Cardiac fibroblast (primary cell): ENCODE data around the gene MAGI2.

ENCODE experiments used
- DNase-seq, 2 donors: peaks; one replicate each; pipeline versions ENCODE4 v3.0.0 to v3.0.0-alpha.2; 2010; ENCODE audit warnings: low read depth in 2 of 2
- H3K4me3 ChIP-seq, 2 donors: replicated peaks in 1 of 2; 1 replicate in 1 of 2; 2 replicates in 1 of 2; pipeline ENCODE4 v1.5.1; 2011; ENCODE audit warnings: low read depth in 2 of 2, low read length in 2 of 2, mild to moderate bottlenecking in 2 of 2, moderate library complexity in 1 of 2
- CTCF ChIP-seq: IDR thresholded peaks from one replicate; pipeline ENCODE4 v1.5.1; 2011; ENCODE audit warnings: low read depth, mild to moderate bottlenecking, low read length, inconsistent platforms

MAGI2 gene

GRCh38 chr7:78906735-78907134 lies 546.7 kb downstream of the MAGI2 start:
- no peak for DNase-seq
- no peak overlapping the region for H3K4me3 ChIP-seq
- no peak for TF ChIP-seq CTCF

DNA sequence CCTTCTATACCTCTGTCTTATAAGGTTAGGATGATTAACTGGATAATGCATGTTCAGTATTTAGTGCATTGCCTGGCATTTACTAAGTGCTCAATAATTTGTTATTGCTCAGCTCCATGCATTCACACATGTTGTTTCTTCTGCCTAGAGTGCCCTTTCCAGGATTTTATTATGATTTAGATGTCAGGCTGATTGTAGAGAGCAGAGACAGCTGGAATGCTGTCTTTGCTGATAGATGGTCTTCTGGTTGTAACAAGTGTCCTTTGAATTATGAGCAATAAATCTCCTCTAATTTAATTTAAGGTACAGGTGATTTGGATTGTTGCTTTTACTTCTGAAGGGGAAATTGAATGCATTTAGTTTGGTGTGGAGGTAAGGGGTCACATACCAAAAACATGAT lies 548.0 kb downstream of the MAGI2 start:
- DNase-seq: no peak
- H3K4me3 ChIP-seq: no peak overlapping the region
- no peak for TF ChIP-seq CTCF

- TF ChIP-seq CTCF: no peak
- H3K4me3 ChIP-seq: no peak overlapping the region
- no peak for DNase-seq
These were observed 548.5 kb downstream of the MAGI2 start for GRCh38 chr7:78904983-78905382.

- no peak for DNase-seq
- no peak for TF ChIP-seq CTCF
- H3K4me3 ChIP-seq: no peak overlapping the region
These were observed 551.9 kb downstream of the MAGI2 start for GRCh38 chr7:78901566-78901965.

DNA sequence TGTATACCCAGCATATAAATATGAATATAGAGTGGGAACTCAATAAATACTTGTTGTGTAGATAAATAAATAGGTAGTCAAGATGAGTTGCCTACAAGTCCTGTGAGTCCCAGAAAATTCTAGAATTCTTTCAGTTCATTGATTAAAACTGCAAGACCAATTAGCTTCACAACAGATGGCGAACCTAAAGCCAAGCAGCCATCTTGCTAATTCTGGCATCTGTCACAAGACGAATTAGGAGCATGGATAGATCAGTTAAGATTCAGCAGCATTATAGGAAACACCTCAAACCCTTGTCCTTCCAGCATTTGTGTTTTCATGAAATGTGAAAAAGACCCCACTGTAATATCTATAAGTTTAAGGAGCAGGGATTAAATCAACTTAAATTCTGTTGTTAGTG lies 552.7 kb downstream of the MAGI2 start:
- DNase-seq: no peak
- H3K4me3 ChIP-seq: no peak overlapping the region
- no peak for TF ChIP-seq CTCF

GRCh38 chr7:78895393-78895792 lies 558.1 kb downstream of the MAGI2 start:
- DNase-seq: no peak
- no peak overlapping the region for H3K4me3 ChIP-seq
- TF ChIP-seq CTCF: no peak

DNA sequence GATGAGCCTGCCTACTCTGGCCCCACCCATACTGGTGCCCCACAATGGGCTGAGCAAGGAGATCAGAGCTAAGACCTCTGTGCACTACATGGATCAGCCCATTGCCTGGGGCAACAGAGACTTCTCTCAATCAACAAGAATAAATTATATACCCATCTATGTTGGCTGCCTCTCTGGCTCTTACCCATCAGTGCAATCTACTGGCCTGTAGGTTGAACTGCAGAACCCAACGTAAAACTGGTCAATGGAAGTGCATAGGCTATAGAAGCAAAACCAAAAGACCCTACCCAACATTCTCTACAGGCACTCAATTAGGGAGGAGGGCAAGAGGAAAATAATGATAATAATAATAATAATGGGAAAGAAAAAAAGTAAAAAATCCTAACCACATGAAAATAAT lies 574.3 kb downstream of the MAGI2 start:
- TF ChIP-seq CTCF: no peak
- no peak overlapping the region for H3K4me3 ChIP-seq
- no peak for DNase-seq
